Vagina (tissue), 2 donors: ENCODE measurements around the gene FBRSL1. TPM values are rescaled to one million over a fixed set of nuclear protein-coding genes. Genes with fewer than 3 reads are reported as not detected.

Source experiments
- DNase-seq, 2 donors: peaks; one replicate each; pipeline ENCODE4 v3.0.0-alpha.2; 2017; ENCODE audit errors: extremely low spot score in 2 of 2
- H3K27ac ChIP-seq: fragments of 200-600 bp; sonication (generic); one replicate; pipeline ENCODE4 v1.5.1; 2019
- H3K27me3 ChIP-seq: fragments of 200-600 bp; sonication (generic); one replicate; pipeline ENCODE4 v1.5.1; 2019
- H3K36me3 ChIP-seq, 2 donors: fragments of 200-600 bp; sonication (generic); one replicate each; pipeline ENCODE4 v1.5.1; 2017 to 2019
- H3K4me1 ChIP-seq: fragments of 200-600 bp; sonication (generic); one replicate; pipeline ENCODE4 v1.5.1; 2019
- H3K4me3 ChIP-seq, 2 donors: fragments of 200-600 bp; sonication (generic); 1 replicate in 1 of 2; 2 replicates in 1 of 2; pipeline ENCODE4 v1.5.1; 2016 to 2019
- H3K9me3 ChIP-seq: fragments of 200-600 bp; sonication (generic); one replicate; pipeline ENCODE4 v1.5.1; 2019
- POLR2A ChIP-seq, 2 donors: fragments of 450-650 bp; IDR thresholded peaks; one replicate each; pipeline ENCODE4 v1.6.1; 2017; ENCODE audit warnings: antibody characterized with exemption in 2 of 2, mild to moderate bottlenecking in 2 of 2, moderate library complexity in 2 of 2
- POLR2AphosphoS5 ChIP-seq, 2 donors: sonication (generic); formaldehyde crosslinking; IDR thresholded peaks; one replicate each; pipeline ENCODE4 v1.9.0; 2017; ENCODE audit warnings: antibody characterized with exemption in 2 of 2, mild to moderate bottlenecking in 2 of 2, low read depth in 1 of 2; ENCODE audit not compliant: insufficient read depth in 1 of 2
- intact Hi-C: fragments of 100-400 bp; cut with DNase I; formaldehyde crosslinking; loops from one replicate; pipeline ENCODE4 v1.15.1; 2023
- total RNA-seq: library from RNA; depleted of rRNA; stranded (reverse); fragments of >200 nt; gene quantifications from one replicate; pipeline ENCODE4 v1.2.3, GENCODE V29; 2016
- TF ChIP-seq, protein P1 (sequence below), 3 experiments: fragments of 450-650 bp in 2 of 3; fragments of 200-600 bp in 1 of 3; sonication (generic) in 1 of 3; IDR thresholded peaks; one replicate each; pipeline ENCODE4 v1.5.1; 2017 to 2019; ENCODE audit warnings: antibody characterized with exemption in 3 of 3, mild to moderate bottlenecking in 2 of 3, moderate library complexity in 2 of 3

Gene FBRSL1
- total RNA-seq, 1 donor from 2014 or later: 11.0 TPM

DNA sequence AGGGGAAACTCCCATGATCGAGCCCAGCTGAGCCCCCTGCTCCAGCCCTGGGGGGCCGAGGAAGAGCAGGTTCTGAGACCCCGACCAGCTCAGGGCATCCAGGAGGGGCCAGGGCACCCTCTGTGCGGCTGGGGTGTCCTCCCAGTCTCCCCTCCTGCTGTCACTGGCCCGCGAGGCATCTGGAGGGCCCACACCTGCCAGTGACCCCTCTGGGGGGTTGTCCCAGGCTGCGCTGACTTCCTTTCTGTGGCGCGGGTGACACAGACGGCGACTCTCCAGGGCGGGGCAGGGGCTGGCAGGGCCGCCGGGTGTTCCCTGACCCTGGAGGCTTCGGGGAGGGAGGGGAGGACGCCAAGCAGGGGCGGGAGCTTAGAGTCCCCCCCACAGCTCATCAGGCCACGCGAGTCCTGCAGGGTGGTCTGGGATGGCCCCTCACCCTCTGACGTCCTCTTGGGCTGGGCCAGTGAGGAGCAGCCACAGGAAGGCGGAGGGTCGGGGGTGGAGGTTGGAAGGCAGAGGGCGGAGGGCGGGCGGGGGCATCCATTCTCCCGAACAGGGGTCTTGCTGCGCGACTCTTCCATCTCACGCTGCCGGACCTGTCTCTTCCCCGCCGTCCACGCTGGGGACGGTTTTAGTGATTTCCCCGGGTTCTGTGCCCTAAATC, 38.6 kb upstream of the FBRSL1 start:
- no peak overlapping the region for H3K27ac ChIP-seq

GRCh38 chr12:132451836-132452195, 38.1 kb upstream of the FBRSL1 start:
- Histone ChIP-seq H3K27ac (no peak overlapping the region), H3K4me1 (no peaks in the 10 kb centered on the region), H3K4me3 (no peak overlapping the region), H3K9me3 (no peaks in the 10 kb centered on the region), H3K36me3 (no peaks in the 10 kb centered on the region), H3K27me3 (no peaks in the 10 kb centered on the region)
- TF ChIP-seq POLR2A (IDR thresholded peaks at IDR 0.05): no peak
- DNase-seq: no peak
- intact Hi-C loops: no loop called here

More for the DNA sequence above, 38.6 kb upstream of the FBRSL1 start:
- Histone ChIP-seq H3K36me3 (no peaks in the 10 kb centered on the region), H3K4me3 (no peak overlapping the region), H3K4me1 (peaks cover under 1% of the 10 kb centered on the region), H3K27me3 (no peaks in the 10 kb centered on the region), H3K9me3 (no peaks in the 10 kb centered on the region)
- TF ChIP-seq, protein P1, sequence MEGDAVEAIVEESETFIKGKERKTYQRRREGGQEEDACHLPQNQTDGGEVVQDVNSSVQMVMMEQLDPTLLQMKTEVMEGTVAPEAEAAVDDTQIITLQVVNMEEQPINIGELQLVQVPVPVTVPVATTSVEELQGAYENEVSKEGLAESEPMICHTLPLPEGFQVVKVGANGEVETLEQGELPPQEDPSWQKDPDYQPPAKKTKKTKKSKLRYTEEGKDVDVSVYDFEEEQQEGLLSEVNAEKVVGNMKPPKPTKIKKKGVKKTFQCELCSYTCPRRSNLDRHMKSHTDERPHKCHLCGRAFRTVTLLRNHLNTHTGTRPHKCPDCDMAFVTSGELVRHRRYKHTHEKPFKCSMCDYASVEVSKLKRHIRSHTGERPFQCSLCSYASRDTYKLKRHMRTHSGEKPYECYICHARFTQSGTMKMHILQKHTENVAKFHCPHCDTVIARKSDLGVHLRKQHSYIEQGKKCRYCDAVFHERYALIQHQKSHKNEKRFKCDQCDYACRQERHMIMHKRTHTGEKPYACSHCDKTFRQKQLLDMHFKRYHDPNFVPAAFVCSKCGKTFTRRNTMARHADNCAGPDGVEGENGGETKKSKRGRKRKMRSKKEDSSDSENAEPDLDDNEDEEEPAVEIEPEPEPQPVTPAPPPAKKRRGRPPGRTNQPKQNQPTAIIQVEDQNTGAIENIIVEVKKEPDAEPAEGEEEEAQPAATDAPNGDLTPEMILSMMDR (IDR thresholded peaks at IDR 0.05): no peak
- intact Hi-C loops: no loop called here
- DNase-seq: no peak

DNA sequence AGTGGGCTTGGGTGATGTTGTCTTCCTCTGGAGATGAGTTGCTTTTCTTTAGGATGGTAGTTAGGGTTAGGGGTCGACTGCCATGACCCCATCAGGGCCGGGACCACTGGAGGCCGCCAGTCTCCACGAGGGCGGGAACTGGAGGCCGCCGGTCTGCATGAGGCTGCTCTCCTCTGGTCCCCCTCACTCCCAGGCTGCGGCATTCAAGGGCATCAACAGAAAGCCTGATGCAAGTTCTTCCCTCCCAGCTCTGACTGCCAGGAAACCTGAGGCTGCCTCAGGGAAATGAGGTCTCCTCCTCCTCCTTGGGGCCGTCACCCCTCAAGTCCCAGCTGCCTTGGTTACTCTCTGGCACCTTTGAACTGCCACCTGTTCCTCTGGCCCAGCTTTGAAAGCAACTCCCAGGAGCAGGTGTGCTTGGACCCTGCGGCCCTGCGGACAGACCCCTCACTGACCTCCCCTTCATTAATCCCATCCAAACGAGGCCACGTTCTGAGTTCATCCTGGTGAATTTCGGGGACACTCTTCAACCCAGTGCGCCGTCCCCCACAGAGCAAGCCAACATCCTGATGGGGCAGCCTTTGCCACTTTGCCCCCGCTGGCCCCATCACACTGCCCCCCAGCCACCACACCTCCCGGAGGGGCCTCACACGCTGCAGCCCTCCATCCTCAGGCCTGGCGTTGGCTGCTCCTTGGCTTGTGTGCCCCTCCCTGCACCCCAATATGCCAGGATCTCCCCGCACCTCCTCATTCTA, 37.2 kb upstream of the FBRSL1 start:
- Histone ChIP-seq H3K27ac (no peak overlapping the region), H3K4me1 (no peaks in the 10 kb centered on the region), H3K27me3 (no peaks in the 10 kb centered on the region), H3K4me3 (no peak overlapping the region), H3K36me3 (no peaks in the 10 kb centered on the region), H3K9me3 (no peaks in the 10 kb centered on the region)
- intact Hi-C loops: no loop called here
- TF ChIP-seq POLR2A (IDR thresholded peaks at IDR 0.05) (no peak), POLR2AphosphoS5 (IDR thresholded peaks at IDR 0.05; ENCODE audit: insufficient read depth in 1 of 2, low read depth in 1 of 2) (no peak)
- TF ChIP-seq, protein P1 (IDR thresholded peaks at IDR 0.05): no peak
- no peak for DNase-seq

DNA sequence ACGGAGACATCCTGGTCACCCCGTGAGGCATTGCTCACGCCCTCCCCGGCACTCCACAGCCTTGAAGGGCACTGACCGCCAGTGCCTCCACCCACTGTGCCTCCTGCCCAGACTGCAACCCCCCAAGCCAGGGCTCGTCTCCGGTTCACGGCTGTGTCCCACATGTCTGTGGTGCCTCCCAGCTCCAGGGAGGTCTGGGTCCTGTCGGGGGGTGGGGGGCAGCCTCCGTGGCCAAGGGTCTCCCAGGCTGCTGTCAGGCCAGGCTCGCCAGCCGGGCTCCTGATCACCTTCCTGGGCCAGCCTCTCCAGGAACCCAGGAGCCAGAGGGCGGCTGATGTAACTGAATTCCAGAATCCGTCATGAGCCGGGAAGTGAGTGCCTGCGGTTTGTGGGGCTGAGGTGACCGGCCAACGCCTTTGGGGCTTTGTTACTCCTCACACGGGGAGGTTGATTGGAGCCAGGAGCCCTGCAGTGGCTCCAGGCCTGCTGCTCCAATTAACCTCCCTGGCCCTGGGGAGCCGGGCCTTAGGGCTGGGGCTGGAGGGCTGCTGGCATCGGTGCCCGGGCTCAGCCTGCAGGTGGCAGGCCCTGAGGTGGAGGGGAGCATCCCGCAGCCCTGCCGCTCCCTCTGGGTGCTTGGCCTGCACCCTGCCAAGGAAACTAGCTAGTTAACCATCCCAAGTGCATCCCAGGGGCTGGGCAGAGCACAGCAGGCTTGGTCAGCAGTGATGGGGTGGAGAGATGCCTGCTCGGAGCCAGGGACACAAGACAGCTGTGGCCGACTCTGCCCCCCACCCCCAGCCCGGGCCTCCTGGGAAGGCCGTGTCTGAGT, 36.4 kb upstream of the FBRSL1 start:
- intact Hi-C loops: no loop called here
- H3K4me1 ChIP-seq: no peaks in the 10 kb centered on the region
- H3K9me3 ChIP-seq: no peaks in the 10 kb centered on the region
- TF ChIP-seq POLR2A (IDR thresholded peaks at IDR 0.05): no peak
- TF ChIP-seq, protein P1 (IDR thresholded peaks at IDR 0.05): no peak
- TF ChIP-seq POLR2AphosphoS5 (IDR thresholded peaks at IDR 0.05; ENCODE audit: insufficient read depth in 1 of 2, low read depth in 1 of 2): no peak
- H3K4me3 ChIP-seq: no peak overlapping the region
- H3K27me3 ChIP-seq: no peaks in the 10 kb centered on the region
- no peak for DNase-seq
- H3K27ac ChIP-seq: no peak overlapping the region
- no peaks in the 10 kb centered on the region for H3K36me3 ChIP-seq

- no peak for TF ChIP-seq POLR2A (IDR thresholded peaks at IDR 0.05)
- TF ChIP-seq POLR2AphosphoS5 (IDR thresholded peaks at IDR 0.05; ENCODE audit: insufficient read depth in 1 of 2, low read depth in 1 of 2): no peak
- TF ChIP-seq, protein P1 (IDR thresholded peaks at IDR 0.05): no peak
- DNase-seq: no peak
- intact Hi-C loops: no loop called here
- Histone ChIP-seq H3K4me3 (no peak overlapping the region), H3K4me1 (no peaks in the 10 kb centered on the region), H3K36me3 (no peaks in the 10 kb centered on the region), H3K27me3 (no peaks in the 10 kb centered on the region), H3K27ac (no peak overlapping the region), H3K9me3 (no peaks in the 10 kb centered on the region)
These were observed 35.6 kb upstream of the FBRSL1 start for GRCh38 chr12:132454193-132454932.
